B cell (primary cell): ENCODE measurements around the gene RIN2. TPM values are rescaled to one million over a fixed set of nuclear protein-coding genes. Genes with fewer than 3 reads are reported as not detected.

ENCODE experiments used
- ATAC-seq: fragments of 200-7000 bp; cut with Tn5 transposase; one replicate; pipeline ENCODE4 v1.10.0; 2021; ENCODE audit warnings: low read depth, mild to moderate bottlenecking, moderate number of reproducible peaks, moderate library complexity
- CTCF ChIA-PET: fragments of 350-600 bp; sonication (Branson Sonifier 250); formaldehyde crosslinking; loops from one replicate; lab custom pipeline; 2021; ENCODE audit warnings: antibody characterized with exemption, inconsistent platforms; lab: Charles Lee
- POLR2A ChIA-PET: fragments of 350-600 bp; sonication (Branson Sonifier 250); formaldehyde crosslinking; loops from one replicate; lab custom pipeline; 2021; ENCODE audit warnings: antibody characterized with exemption; lab: Charles Lee
- DNase-seq: peaks from one replicate; pipeline ENCODE4 v3.0.0; 2013
- H2AFZ ChIP-seq: 2 replicates; pipeline ENCODE4 v1.6.1; 2012; ENCODE audit warnings: mild to moderate bottlenecking, low read depth, low read length; ENCODE audit not compliant: insufficient read depth, poor library complexity, severe bottlenecking
- H3K27ac ChIP-seq, 2 donors: 1 replicate in 1 of 2; 2 replicates in 1 of 2; pipeline ENCODE4 v1.5.1; 2012 to 2013; ENCODE audit warnings: low read length in 2 of 2, mild to moderate bottlenecking in 2 of 2, moderate library complexity in 1 of 2
- H3K27me3 ChIP-seq, 4 experiments: fragments of 200-600 bp in 1 of 4; sonication (generic) in 1 of 4; replicated peaks in 1 of 4; 1 replicate in 2 of 4; 2 replicates in 2 of 4; pipeline versions ENCODE4 v1.6.1 to v1.7.0; 2013 to 2016; ENCODE audit warnings: low read length in 3 of 4, mild to moderate bottlenecking in 2 of 4, mixed read lengths in 1 of 4, moderate library complexity in 1 of 4; ENCODE audit not compliant: insufficient read depth in 4 of 4, control insufficient read depth in 3 of 4; ENCODE audit errors: control extremely low read depth in 1 of 4
- H3K36me3 ChIP-seq, 2 experiments: replicated peaks in 1 of 2; 1 replicate in 1 of 2; 2 replicates in 1 of 2; pipeline versions ENCODE4 v1.6.1 to v1.7.1; 2013; ENCODE audit warnings: low read length in 1 of 2; ENCODE audit not compliant: insufficient read depth in 2 of 2, control insufficient read depth in 1 of 2; ENCODE audit errors: control extremely low read depth in 1 of 2, extremely low read depth in 1 of 2
- H3K4me1 ChIP-seq, 2 donors: fragments of 200-600 bp in 1 of 2; sonication (generic) in 1 of 2; 1 replicate in 1 of 2; 2 replicates in 1 of 2; pipeline versions ENCODE4 v1.5.1 to v1.6.1; 2013 to 2017; ENCODE audit warnings: low read length in 2 of 2; ENCODE audit not compliant: control insufficient read depth in 2 of 2, insufficient read depth in 2 of 2
- H3K4me2 ChIP-seq: replicated peaks from 2 replicates; pipeline ENCODE3; 2012; ENCODE audit warnings: mild to moderate bottlenecking, low read depth, low read length; ENCODE audit not compliant: poor library complexity, severe bottlenecking
- H3K4me3 ChIP-seq, 5 experiments: fragments of 200-600 bp in 1 of 5; sonication (generic) in 1 of 5; 1 replicate in 3 of 5; 2 replicates in 2 of 5; pipeline versions ENCODE4 v1.5.1 to v1.7.0; 2011 to 2016; ENCODE audit warnings: low read length in 4 of 5, mild to moderate bottlenecking in 4 of 5, low read depth in 2 of 5, control low read depth in 1 of 5, moderate library complexity in 1 of 5; ENCODE audit not compliant: insufficient read depth in 1 of 5; ENCODE audit errors: control extremely low read depth in 1 of 5, extremely low read depth in 1 of 5
- H3K79me2 ChIP-seq: fragments of 200-600 bp; sonication (generic); one replicate; pipeline ENCODE4 v1.6.0; 2016; ENCODE audit warnings: low read length; ENCODE audit not compliant: control insufficient read depth, insufficient read depth
- H3K9ac ChIP-seq: fragments of 200-600 bp; sonication (generic); 2 replicates; pipeline ENCODE4 v1.6.1; 2017; ENCODE audit warnings: mild to moderate bottlenecking, low read length, moderate library complexity
- H3K9me3 ChIP-seq, 3 donors: one replicate each; pipeline versions ENCODE4 v1.6.1 to v1.7.1; 2013; ENCODE audit warnings: low read length in 2 of 3; ENCODE audit not compliant: control insufficient read depth in 2 of 3, insufficient read depth in 1 of 3; ENCODE audit errors: control extremely low read depth in 1 of 3
- H4K20me1 ChIP-seq: 2 replicates; pipeline ENCODE4 v1.6.0; 2012; ENCODE audit warnings: mild to moderate bottlenecking, low read length; ENCODE audit not compliant: insufficient read depth, control insufficient read depth, poor library complexity, severe bottlenecking
- H3K27ac Mint-ChIP-seq: one replicate; pipeline ENCODE4 v1.8.0; 2021; ENCODE audit warnings: mixed read lengths
- H3K27me3 Mint-ChIP-seq: one replicate; pipeline ENCODE4 v1.8.0; 2021; ENCODE audit warnings: mixed read lengths
- H3K4me1 Mint-ChIP-seq: one replicate; pipeline ENCODE4 v1.8.0; 2021; ENCODE audit warnings: mixed read lengths
- H3K4me3 Mint-ChIP-seq: one replicate; pipeline ENCODE4 v1.8.0; 2021; ENCODE audit warnings: mixed read lengths
- H3K9me3 Mint-ChIP-seq: one replicate; pipeline ENCODE4 v1.8.0; 2022; ENCODE audit warnings: mixed read lengths; ENCODE audit not compliant: insufficient read depth
- EZH2 ChIP-seq: IDR thresholded peaks from 2 replicates; pipeline ENCODE4 v1.6.1; 2012; ENCODE audit warnings: borderline replicate concordance, low read depth, mild to moderate bottlenecking, moderate library complexity, low read length; ENCODE audit not compliant: insufficient read depth, poor library complexity, severe bottlenecking
- WGBS: methylation state at CpG from one replicate; pipeline ENCODE4 v1.1.5; 2013; ENCODE audit warnings: missing lambda C conversion rate; ENCODE audit not compliant: insufficient coverage; 5-methylcytosine and 5-hydroxymethylcytosine counted together
- intact Hi-C: fragments of 100-400 bp; cut with micrococcal nuclease; formaldehyde crosslinking; loops from one replicate; pipeline ENCODE4 v1.10.0; 2022
- polyA plus RNA-seq: library from polyadenylated mRNA; depleted of rRNA; stranded (reverse); fragments of >200 nt; gene quantifications from 2 replicates; pipeline ENCODE4 v1.2.3, GENCODE V29; 2012
- total RNA-seq, 2 donors: library from RNA; stranded (reverse); fragments of 120-200 nt in 1 of 2; gene quantifications; 1 replicate in 1 of 2; 2 replicates in 1 of 2; pipeline versions ENCODE4 v1.2.3 to v1.2.4, GENCODE V29; 2013 to 2022
- TF ChIP-seq, protein P1 (sequence below): fragments of 200-600 bp; IDR thresholded peaks from one replicate; pipeline ENCODE4 v1.8.0; 2022; ENCODE audit warnings: antibody characterized with exemption, mild to moderate bottlenecking

The RIN2 gene
- total and polyA plus RNA-seq, 2 donors (not counting 1 experiment from before 2014, with no cell fraction given) = 0.15 to 0.32 TPM

DNA sequence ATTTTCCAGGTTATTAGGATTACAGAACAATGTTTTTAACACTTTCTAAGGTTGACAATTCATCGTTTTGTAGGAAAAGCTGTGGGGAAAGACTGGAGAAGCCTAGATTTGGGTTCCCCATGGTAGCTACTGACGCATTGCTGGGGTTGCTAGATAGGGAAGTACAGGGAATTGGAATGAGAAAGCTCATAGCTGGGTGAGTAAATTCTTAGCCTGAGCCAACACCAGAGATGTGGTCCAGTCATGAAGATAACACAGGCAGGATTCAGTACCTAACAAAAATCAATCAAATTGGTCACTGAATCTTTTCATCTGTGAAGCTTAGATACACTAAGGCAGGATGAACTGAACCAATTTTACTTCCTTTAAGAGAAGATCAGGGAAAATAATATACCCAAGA lies 35.7 kb downstream of the RIN2 start:
- Histone ChIP-seq H3K4me2 (no peak overlapping the region), H3K4me1 (no peaks in the 10 kb centered on the region), H3K9ac (no peak overlapping the region), H3K9me3 (peaks cover 0 to 3% (median 0%) of the 10 kb centered on the region in 3 donors), H3K27ac (no peak overlapping the region), H4K20me1 (no peaks in the 10 kb centered on the region), H2AFZ (no peak overlapping the region), H3K36me3 (no peaks in the 10 kb centered on the region), H3K27me3 (no peaks in the 10 kb centered on the region), H3K79me2 (no peaks in the 10 kb centered on the region), H3K4me3 (no peak overlapping the region)
- 91% methylated on average over 1 of the region's 2 CpGs for WGBS
- Mint-ChIP-seq H3K9me3 (peaks cover 2% of the 10 kb centered on the region), H3K27me3 (peaks cover 12% of the 10 kb centered on the region), H3K27ac (no peak overlapping the region), H3K4me3 (no peak overlapping the region), H3K4me1 (no peaks in the 10 kb centered on the region)
- ATAC-seq (no peak), DNase-seq (no peak)
- ChIA-PET CTCF (no interaction called here), POLR2A (no interaction called here)
- intact Hi-C loops = no loop called here
- TF ChIP-seq, protein P1, sequence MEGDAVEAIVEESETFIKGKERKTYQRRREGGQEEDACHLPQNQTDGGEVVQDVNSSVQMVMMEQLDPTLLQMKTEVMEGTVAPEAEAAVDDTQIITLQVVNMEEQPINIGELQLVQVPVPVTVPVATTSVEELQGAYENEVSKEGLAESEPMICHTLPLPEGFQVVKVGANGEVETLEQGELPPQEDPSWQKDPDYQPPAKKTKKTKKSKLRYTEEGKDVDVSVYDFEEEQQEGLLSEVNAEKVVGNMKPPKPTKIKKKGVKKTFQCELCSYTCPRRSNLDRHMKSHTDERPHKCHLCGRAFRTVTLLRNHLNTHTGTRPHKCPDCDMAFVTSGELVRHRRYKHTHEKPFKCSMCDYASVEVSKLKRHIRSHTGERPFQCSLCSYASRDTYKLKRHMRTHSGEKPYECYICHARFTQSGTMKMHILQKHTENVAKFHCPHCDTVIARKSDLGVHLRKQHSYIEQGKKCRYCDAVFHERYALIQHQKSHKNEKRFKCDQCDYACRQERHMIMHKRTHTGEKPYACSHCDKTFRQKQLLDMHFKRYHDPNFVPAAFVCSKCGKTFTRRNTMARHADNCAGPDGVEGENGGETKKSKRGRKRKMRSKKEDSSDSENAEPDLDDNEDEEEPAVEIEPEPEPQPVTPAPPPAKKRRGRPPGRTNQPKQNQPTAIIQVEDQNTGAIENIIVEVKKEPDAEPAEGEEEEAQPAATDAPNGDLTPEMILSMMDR = no peak
- no peak for TF ChIP-seq EZH2

DNA sequence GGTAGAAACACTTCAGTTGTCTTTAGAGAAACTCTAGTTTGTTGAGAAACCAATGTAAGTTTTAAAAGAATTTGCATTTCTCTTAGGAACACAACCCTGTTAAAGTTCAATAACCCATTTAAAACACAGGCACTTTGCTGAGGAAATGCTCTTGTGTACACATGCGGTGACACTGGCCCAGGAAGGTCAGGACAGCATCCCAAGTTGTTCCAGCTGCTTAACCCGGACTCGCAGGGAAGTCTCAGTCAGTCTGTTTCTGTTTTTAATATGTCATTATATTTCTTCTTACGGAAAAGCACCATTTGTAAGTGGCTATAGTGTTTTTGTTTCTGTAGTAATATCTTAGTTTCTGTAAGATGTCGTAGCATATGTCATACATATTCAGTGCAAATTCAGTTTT lies 36.9 kb downstream of the RIN2 start:
- 80% methylated on average over 1 of the region's 5 CpGs for WGBS
- Histone ChIP-seq H2AFZ (no peak overlapping the region), H3K4me2 (no peak overlapping the region), H3K9ac (no peak overlapping the region), H3K4me1 (no peaks in the 10 kb centered on the region), H4K20me1 (no peaks in the 10 kb centered on the region), H3K27me3 (no peaks in the 10 kb centered on the region), H3K36me3 (no peaks in the 10 kb centered on the region), H3K4me3 (no peak overlapping the region), H3K79me2 (no peaks in the 10 kb centered on the region), H3K27ac (no peak overlapping the region), H3K9me3 (no peaks in the 10 kb centered on the region)
- Mint-ChIP-seq H3K9me3 (no peaks in the 10 kb centered on the region), H3K4me1 (no peaks in the 10 kb centered on the region), H3K27me3 (peaks cover 7% of the 10 kb centered on the region), H3K4me3 (no peak overlapping the region), H3K27ac (no peak overlapping the region)
- ChIA-PET POLR2A (no interaction called here), CTCF (no interaction called here)
- intact Hi-C loops = no loop called here
- TF ChIP-seq, protein P1 = no peak
- no peak for TF ChIP-seq EZH2
- no peak for ATAC-seq
- no peak for DNase-seq
